H4 (cell line): Measurements from ENCODE around the gene MYO6. TPM values are rescaled to one million over a fixed set of nuclear protein-coding genes. Genes with fewer than 3 reads are reported as not detected.

Experiments used
- DNase-seq: peaks from one replicate; pipeline ENCODE4 v3.0.0-alpha.2; 2015; ENCODE audit warnings: low spot score
- total RNA-seq: library from RNA; depleted of rRNA; stranded (reverse); fragments of >200 nt; shearing (Covaris generic); gene quantifications from 2 replicates; pipeline ENCODE4 v1.2.3, GENCODE V29; 2014

MYO6 gene
- total RNA-seq, 1 experiment from 2014 or later, result 2.9 TPM

GRCh38 chr6:75827163-75827562 lies 78.1 kb downstream of the MYO6 start:
- DNase-seq, result no peak

DNA sequence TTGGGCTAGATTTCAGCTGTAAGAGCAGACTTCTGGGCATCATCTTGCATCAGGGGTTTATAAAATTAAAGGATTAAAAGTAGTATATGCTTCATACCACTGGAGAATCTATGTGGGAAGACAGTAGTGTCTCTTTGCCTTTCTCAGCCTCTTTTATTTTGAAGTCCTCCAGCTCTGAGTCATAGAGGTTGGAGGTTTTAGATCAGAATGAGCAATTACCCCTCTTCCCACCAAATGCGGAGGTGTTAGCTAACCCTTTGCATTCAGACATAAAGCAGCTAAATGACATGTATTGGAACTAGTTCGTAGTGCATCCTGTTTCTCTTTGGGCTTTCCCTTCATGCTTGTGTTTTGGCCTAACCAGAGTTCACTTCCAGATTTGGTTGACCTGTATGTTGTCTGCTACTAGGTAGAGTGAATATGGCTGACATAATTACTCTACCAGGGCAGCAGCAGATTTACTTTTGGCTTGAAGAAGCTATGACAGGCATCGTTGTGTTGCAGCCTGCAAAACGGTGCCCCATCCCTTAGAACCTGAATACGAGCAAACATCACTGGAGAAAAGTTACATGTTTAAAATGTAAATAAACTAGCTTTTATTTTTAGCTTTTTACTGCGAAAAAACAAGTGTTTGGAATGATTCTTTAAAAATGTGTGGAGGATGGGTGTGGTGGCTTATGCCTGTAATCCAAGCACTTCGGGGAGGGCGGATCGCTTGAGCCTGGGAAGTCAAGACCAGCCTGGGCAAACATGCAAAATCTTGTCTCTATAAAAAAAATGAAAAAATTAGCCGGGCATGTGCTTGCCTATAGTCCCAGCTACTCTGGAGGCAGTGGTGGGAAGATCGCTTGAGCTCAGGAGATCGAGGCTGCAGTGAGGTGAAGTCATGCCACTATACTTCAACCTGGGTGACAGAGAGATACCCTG lies 82.2 kb downstream of the MYO6 start:
- DNase-seq, result no peak

DNA sequence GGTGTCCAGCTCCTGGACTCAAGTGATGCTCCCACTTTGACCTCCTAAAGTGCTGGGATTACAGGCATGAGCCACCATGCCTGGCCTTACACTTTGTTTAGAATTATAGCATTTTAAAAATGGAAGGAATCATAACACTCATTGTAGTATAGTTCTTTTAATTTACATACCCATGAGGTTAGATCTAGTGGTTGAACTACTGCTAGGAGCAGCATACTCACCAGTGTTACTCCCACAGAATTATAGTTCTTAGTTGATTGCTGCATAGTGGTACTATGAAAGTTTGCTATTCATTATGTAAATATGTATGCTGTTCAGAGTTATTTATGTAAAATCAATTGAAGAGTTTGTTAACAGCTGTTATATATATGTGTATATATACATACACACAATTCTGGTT lies 85.4 kb downstream of the MYO6 start:
- DNase-seq, result no peak

DNA sequence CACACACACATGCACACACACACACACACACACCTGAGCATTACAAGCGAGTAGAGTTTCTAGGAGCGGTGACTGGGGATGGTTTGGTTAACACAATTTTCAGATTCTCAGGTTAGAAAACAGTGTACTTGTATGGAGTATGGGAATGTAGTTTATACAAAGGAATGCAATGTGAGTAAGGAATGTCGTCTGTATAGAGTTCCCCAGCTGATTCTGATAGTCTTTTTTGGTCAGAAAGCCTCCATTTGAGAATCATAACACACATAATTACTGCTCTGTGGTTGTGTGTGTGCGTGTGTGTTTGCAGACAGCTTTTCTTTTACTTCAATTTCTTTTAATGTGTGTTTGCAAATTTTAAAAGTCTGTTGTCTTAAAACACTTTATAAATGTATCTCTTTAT lies 93.2 kb downstream of the MYO6 start:
- no peak for DNase-seq

- DNase-seq, result no peak
These were observed 93.7 kb downstream of the MYO6 start for GRCh38 chr6:75842732-75843131.

- DNase-seq, result no peak
These were observed 94.4 kb downstream of the MYO6 start for GRCh38 chr6:75843396-75843795.

- DNase-seq, result no peak
These were observed 99.2 kb downstream of the MYO6 start for GRCh38 chr6:75848274-75848673.

DNA sequence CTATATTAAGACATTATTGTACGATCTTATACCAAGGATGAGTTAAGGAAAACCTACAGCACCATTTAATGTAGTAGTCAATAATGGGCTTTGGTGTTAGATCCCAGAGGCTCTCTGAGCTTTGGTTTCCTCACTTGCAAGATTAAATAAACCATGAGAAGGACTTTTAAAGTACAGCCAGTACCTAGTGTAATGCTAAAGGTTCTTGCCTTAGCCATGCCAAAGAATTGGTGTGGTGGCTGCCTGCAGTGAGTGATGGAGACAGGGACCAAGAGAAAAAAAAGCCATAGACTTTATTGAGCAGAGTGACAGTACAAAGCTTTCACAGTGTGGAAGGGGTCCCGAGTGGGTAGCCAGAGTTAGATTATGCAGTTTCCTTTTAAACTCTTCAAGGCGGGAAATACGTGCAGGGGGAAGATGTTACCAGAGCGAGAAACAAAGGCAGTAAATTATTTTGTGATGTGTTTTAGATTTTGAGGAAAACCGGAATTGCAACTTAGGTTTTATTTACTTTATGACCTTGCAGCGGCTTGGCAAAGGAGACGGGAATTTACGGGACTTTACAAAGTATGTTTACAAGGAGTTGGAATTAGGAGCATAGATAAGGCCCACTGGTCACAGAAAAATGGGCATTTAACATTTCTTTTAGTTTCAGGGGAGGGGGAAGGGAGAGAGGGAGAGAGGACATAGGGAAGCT lies 100.4 kb downstream of the MYO6 start:
- DNase-seq, result peak; percentile 58

DNA sequence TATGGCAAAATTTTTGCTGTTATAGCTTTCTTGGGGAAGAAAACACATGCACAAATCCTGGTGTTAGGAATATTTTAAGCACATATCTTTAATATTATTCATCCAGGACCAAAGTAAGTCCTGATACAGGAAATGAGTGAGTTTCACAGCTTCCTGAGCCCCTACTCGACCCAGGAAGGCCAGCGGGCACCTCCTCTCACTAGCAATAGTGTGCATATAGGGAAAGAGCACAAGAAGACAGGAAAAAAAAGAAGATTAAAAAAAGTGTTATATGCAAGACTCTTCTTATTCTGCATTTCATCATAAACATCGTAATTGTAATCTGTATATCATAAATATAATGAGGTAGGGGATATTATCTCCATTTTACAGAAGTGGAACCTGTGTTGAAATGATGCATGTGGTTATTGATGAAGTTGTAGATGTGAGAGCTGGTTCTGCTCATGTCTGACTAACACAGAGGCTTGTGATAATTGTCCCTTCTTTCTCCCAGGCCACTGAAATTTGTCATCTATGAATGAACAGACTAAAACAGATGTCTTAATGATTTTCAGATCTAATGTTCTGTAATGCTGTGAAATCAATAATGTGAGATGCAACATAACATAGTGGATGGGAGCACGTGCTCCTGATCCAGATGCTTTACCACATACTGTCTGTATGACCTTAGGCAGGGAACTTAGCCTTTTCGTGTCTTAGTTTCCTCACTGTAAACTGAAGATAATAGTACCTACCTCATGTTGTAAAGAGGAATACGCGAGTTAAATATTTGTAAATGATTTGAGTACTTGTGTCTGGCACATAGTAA lies 101.2 kb downstream of the MYO6 start:
- no peak for DNase-seq

- peak; percentile 80 for DNase-seq
These were observed 103.7 kb downstream of the MYO6 start for GRCh38 chr6:75852721-75853120.

- no peak for DNase-seq
These were observed 104.8 kb downstream of the MYO6 start for GRCh38 chr6:75853806-75854205.

GRCh38 chr6:75855052-75855451 lies 106.0 kb downstream of the MYO6 start:
- peak; percentile 89 for DNase-seq

GRCh38 chr6:75856902-75857301 lies 107.9 kb downstream of the MYO6 start:
- no peak for DNase-seq

GRCh38 chr6:75863001-75863400 lies 114.0 kb downstream of the MYO6 start:
- DNase-seq, result no peak

GRCh38 chr6:75863784-75864183 lies 114.7 kb downstream of the MYO6 start:
- no peak for DNase-seq

DNA sequence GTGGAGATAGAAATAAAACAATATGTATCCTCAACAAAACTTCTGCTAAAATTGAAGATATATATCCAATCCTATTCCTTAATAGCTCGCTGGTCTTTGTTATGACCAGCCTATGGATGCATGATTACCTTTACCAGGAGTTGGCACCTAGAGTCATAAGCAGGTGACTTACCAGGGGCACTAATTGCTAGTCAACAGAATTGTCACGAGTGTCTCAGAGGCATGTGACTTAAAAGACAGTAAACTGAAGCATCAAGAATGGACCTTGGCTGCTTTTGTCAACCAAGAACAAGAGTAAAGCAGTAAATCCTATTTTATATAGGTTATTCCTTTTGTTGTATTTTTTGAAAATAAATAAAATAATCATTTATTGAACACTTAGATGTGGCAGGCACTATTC lies 115.4 kb downstream of the MYO6 start:
- DNase-seq, result no peak

DNA sequence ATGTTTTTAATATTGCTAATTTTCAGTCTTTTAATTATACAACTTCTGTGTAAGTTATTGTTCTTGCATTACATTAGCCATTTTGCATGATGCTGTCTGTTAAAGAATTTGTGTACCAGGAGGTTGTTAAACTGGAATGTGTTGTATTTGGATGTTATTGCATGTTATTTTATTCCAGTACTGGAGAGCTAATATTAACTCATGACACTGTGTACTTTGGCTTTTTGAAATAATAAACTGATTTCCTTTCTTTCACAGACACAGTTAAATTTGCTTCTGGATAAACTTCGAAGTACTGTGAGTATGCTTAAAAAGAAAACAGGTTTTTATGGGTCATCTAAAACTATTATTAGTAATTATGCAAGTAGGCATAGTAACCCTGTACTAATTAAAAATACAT lies 121.3 kb downstream of the MYO6 start:
- no peak for DNase-seq

DNA sequence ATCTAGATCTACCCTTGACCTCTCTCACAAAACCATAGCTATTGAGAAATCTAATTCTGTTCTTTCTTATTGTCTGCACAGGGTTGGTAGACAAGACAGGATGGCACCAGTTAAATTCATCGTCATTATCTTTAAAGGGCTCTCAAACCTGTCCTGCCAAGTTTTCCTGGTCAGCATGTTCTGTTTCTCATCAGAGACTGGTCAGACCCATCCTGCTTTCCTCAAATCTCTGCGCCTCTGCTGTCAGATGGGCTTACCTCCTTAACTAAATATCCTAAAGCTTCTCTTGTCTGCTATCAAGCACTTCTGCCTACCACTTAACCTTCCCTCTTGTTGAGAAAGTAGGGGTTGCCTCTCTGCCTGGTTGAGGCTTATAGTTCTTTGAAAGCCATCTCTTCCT lies 125.2 kb downstream of the MYO6 start:
- no peak for DNase-seq

GRCh38 chr6:75876152-75876551 lies 127.1 kb downstream of the MYO6 start:
- no peak for DNase-seq

DNA sequence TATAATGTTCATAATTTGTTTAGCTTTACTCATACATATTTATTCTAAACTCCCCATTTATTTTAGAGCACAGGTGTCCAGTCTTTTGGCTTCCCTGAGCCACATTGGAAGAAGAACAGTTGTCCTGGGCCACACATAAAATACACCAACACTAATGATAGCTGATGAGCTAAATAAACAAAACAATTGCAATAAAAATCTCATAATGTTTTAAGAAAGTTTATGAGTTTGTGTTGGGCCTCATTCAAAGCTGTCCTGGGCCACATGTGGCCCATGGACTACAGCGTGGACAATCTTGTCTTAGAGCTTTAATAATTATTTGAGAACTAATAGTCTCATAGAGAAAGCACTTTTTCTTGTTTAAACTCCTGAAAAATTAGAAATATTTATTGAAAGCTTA lies 131.3 kb downstream of the MYO6 start:
- DNase-seq, result no peak

DNA sequence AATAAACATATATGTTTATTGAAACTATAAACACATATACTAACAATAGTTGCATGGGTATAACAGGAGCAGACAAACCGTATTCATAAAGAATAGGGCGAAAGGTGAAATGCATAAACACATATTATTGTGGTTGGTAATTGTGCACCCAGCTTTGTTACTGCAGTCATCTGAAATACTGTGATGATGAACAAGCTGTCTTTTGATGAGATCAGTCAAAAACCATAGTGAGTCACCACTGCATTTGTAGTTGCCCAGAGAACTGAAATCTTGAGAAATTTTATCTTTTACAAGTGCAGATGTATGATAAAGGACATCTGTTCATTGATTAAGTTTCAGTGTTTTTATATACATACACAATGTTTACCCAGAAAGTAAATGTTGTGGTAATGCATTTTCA lies 133.7 kb downstream of the MYO6 start:
- peak; percentile 37 for DNase-seq

DNA sequence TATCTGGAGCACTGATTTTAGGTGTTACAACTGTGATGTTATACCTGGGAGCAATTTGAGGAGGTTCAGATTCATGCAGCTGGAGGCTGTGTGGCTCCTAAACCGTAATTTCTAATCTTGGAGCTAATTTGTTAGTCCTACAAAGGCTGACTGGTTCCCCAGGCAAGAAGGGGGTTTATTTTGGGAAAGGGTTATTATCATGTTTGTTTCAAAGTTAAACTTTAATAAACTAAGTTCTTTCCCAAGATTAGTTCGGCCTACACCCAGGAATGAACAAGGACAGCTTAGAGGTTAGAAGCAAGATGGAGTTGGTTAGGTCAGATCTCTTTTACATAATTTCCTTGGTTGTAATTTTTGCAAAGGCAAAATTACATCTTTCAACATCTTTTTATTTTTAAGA lies 135.8 kb downstream of the MYO6 start:
- no peak for DNase-seq
